ENCODE measurements around the gene TMED6. TPM values are rescaled to one million over a fixed set of nuclear protein-coding genes. Genes with fewer than 3 reads are reported as not detected.

The TMED6 gene
- total and polyA plus RNA-seq, 2 donors (not counting 1 experiment from before 2014, with no cell fraction given) = 0.08 TPM; not detected in 1

- Histone ChIP-seq H4K20me1 (ENCODE audit: control insufficient read depth, extremely low read depth, insufficient read depth, low read length) (no peaks in the 10 kb centered on the region), H3K9ac (ENCODE audit: insufficient read depth, low read length) (no peak overlapping the region), H3K79me2 (ENCODE audit: control insufficient read depth, insufficient read depth, low read length) (peaks cover 58% of the 10 kb centered on the region), H2AFZ (ENCODE audit: low read length) (no peak overlapping the region), H3K27me3 (ENCODE audit: control insufficient read depth, insufficient read depth, low read length) (no peaks in the 10 kb centered on the region), H3K4me2 (ENCODE audit: extremely low read depth, insufficient read depth, low read length) (peak overlapping the region; percentile 36), H3K27ac (ENCODE audit: insufficient read depth, low read length) (no peak overlapping the region), H3K4me3 (replicated peaks in 1 of 4; ENCODE audit: control extremely low read depth in 1 of 4, insufficient read depth in 1 of 4, low read depth in 3 of 4, low read length in 4 of 4) (no peak overlapping the region), H3K9me3 (ENCODE audit: control insufficient read depth, insufficient read depth, low read depth, low read length) (no peaks in the 10 kb centered on the region), H3K36me3 (ENCODE audit: control insufficient read depth, insufficient read depth, low read length) (peaks cover 25% of the 10 kb centered on the region), H3K4me1 (ENCODE audit: control insufficient read depth, extremely low read depth, insufficient read depth, low read length) (peaks cover 7% of the 10 kb centered on the region)
- DNase-seq (ENCODE audit: low read depth in 2 of 2) = no peak
- no peak for TF ChIP-seq CTCF (conservative IDR thresholded peaks at IDR 0.05 in 1 of 2, IDR thresholded peaks at IDR 0.05 in 1 of 2; ENCODE audit: low read depth in 1 of 2, low read length in 2 of 2)
- no peak for TF ChIP-seq EZH2 (IDR thresholded peaks at IDR 0.05; ENCODE audit: low read length, missing control alignments)
Observed at GRCh38 chr16:69325784-69326171, 25.8 kb downstream of the TMED6 start.

- peaks cover 54% of the 10 kb centered on the region for H3K79me2 ChIP-seq (ENCODE audit: control insufficient read depth, insufficient read depth, low read length)
- no peak overlapping the region for H3K4me2 ChIP-seq (ENCODE audit: extremely low read depth, insufficient read depth, low read length)
- no peaks in the 10 kb centered on the region for H3K27me3 ChIP-seq (ENCODE audit: control insufficient read depth, insufficient read depth, low read length)
- H3K4me1 ChIP-seq (ENCODE audit: control insufficient read depth, extremely low read depth, insufficient read depth, low read length) = peaks cover 7% of the 10 kb centered on the region
- no peak overlapping the region for H3K27ac ChIP-seq (ENCODE audit: insufficient read depth, low read length)
- H3K9me3 ChIP-seq (ENCODE audit: control insufficient read depth, insufficient read depth, low read depth, low read length) = no peaks in the 10 kb centered on the region
- H3K36me3 ChIP-seq (ENCODE audit: control insufficient read depth, insufficient read depth, low read length) = peaks cover 34% of the 10 kb centered on the region
- TF ChIP-seq CTCF (conservative IDR thresholded peaks at IDR 0.05 in 1 of 2, IDR thresholded peaks at IDR 0.05 in 1 of 2; ENCODE audit: low read depth in 1 of 2, low read length in 2 of 2) (no peak), EZH2 (IDR thresholded peaks at IDR 0.05; ENCODE audit: low read length, missing control alignments) (no peak)
- H4K20me1 ChIP-seq (ENCODE audit: control insufficient read depth, extremely low read depth, insufficient read depth, low read length) = no peaks in the 10 kb centered on the region
- no peak for DNase-seq (ENCODE audit: low read depth in 2 of 2)
- H3K4me3 ChIP-seq (replicated peaks in 1 of 4; ENCODE audit: control extremely low read depth in 1 of 4, insufficient read depth in 1 of 4, low read depth in 3 of 4, low read length in 4 of 4) = no peak overlapping the region
- H3K9ac ChIP-seq (ENCODE audit: insufficient read depth, low read length) = no peak overlapping the region
- no peak overlapping the region for H2AFZ ChIP-seq (ENCODE audit: low read length)
Observed at GRCh38 chr16:69324585-69325253, 26.9 kb downstream of the TMED6 start.

- TF ChIP-seq CTCF (conservative IDR thresholded peaks at IDR 0.05 in 1 of 2, IDR thresholded peaks at IDR 0.05 in 1 of 2; ENCODE audit: low read depth in 1 of 2, low read length in 2 of 2) = no peak
- no peak for TF ChIP-seq EZH2 (IDR thresholded peaks at IDR 0.05; ENCODE audit: low read length, missing control alignments)
- H4K20me1 ChIP-seq (ENCODE audit: control insufficient read depth, extremely low read depth, insufficient read depth, low read length) = no peaks in the 10 kb centered on the region
- H3K36me3 ChIP-seq (ENCODE audit: control insufficient read depth, insufficient read depth, low read length) = peaks cover 40% of the 10 kb centered on the region
Observed at GRCh38 chr16:69324013-69324531, 27.5 kb downstream of the TMED6 start.

More at GRCh38 chr16:69324013-69324531, 27.5 kb downstream of the TMED6 start:
- Histone ChIP-seq H3K27ac (ENCODE audit: insufficient read depth, low read length) (no peak overlapping the region), H3K4me3 (replicated peaks in 1 of 4; ENCODE audit: control extremely low read depth in 1 of 4, insufficient read depth in 1 of 4, low read depth in 3 of 4, low read length in 4 of 4) (no peak overlapping the region), H2AFZ (ENCODE audit: low read length) (no peak overlapping the region), H3K79me2 (ENCODE audit: control insufficient read depth, insufficient read depth, low read length) (peaks cover 47% of the 10 kb centered on the region), H3K9ac (ENCODE audit: insufficient read depth, low read length) (no peak overlapping the region), H3K9me3 (ENCODE audit: control insufficient read depth, insufficient read depth, low read depth, low read length) (no peaks in the 10 kb centered on the region), H3K4me1 (ENCODE audit: control insufficient read depth, extremely low read depth, insufficient read depth, low read length) (peaks cover 5% of the 10 kb centered on the region), H3K27me3 (ENCODE audit: control insufficient read depth, insufficient read depth, low read length) (no peaks in the 10 kb centered on the region), H3K4me2 (ENCODE audit: extremely low read depth, insufficient read depth, low read length) (no peak overlapping the region)
- no peak for DNase-seq (ENCODE audit: low read depth in 2 of 2)

Measured in fibroblast of lung (primary cell).